ENCODE measurements around the gene LTA. TPM values are rescaled to one million over a fixed set of nuclear protein-coding genes. Genes with fewer than 3 reads are reported as not detected.

The LTA gene
- total and polyA plus RNA-seq, 2 donors (not counting 1 experiment from before 2014, with no cell fraction given): not detected

GRCh38 chr6:31585491-31585890 is 13.4 kb downstream of the LTA start:
- H3K9me3 ChIP-seq (ENCODE audit: control insufficient read depth, insufficient read depth, low read depth, low read length): no peaks in the 10 kb centered on the region
- no peaks in the 10 kb centered on the region for H3K79me2 ChIP-seq (ENCODE audit: control insufficient read depth, insufficient read depth, low read length)
- H3K36me3 ChIP-seq (ENCODE audit: control insufficient read depth, insufficient read depth, low read length): no peaks in the 10 kb centered on the region
- H3K27ac ChIP-seq (ENCODE audit: insufficient read depth, low read length): no peak overlapping the region
- no peak overlapping the region for H3K9ac ChIP-seq (ENCODE audit: insufficient read depth, low read length)
- no peak for DNase-seq (ENCODE audit: low read depth in 2 of 2)
- H3K4me2 ChIP-seq (ENCODE audit: extremely low read depth, insufficient read depth, low read length): no peak overlapping the region
- H3K4me1 ChIP-seq (ENCODE audit: control insufficient read depth, extremely low read depth, insufficient read depth, low read length): no peaks in the 10 kb centered on the region
- H3K27me3 ChIP-seq (ENCODE audit: control insufficient read depth, insufficient read depth, low read length): peaks cover 4% of the 10 kb centered on the region
- H4K20me1 ChIP-seq (ENCODE audit: control insufficient read depth, extremely low read depth, insufficient read depth, low read length): no peaks in the 10 kb centered on the region
- no peak overlapping the region for H2AFZ ChIP-seq (ENCODE audit: low read length)
- TF ChIP-seq EZH2 (IDR thresholded peaks at IDR 0.05; ENCODE audit: low read length, missing control alignments) (no peak), CTCF (conservative IDR thresholded peaks at IDR 0.05 in 1 of 2, IDR thresholded peaks at IDR 0.05 in 1 of 2; ENCODE audit: low read depth in 1 of 2, low read length in 2 of 2) (peak; percentile 20 to 36)
- H3K4me3 ChIP-seq (replicated peaks in 1 of 4; ENCODE audit: control extremely low read depth in 1 of 4, insufficient read depth in 1 of 4, low read depth in 3 of 4, low read length in 4 of 4): no peak overlapping the region

GRCh38 chr6:31586008-31586407 is 13.9 kb downstream of the LTA start, which contains the start of gene LST1:
LST1 (plus strand) TSS chr6:31586277; CDS start chr6:31587300, 1,023 bp downstream.
- no peak within 1 kb of the TSS for H2AFZ ChIP-seq (ENCODE audit: low read length)
- H3K36me3 ChIP-seq (ENCODE audit: control insufficient read depth, insufficient read depth, low read length): no peaks in the 10 kb centered on the region
- no peak within 1 kb of the TSS for H3K4me3 ChIP-seq (replicated peaks in 1 of 4; ENCODE audit: control extremely low read depth in 1 of 4, insufficient read depth in 1 of 4, low read depth in 3 of 4, low read length in 4 of 4)
- no peaks in the 10 kb centered on the region for H4K20me1 ChIP-seq (ENCODE audit: control insufficient read depth, extremely low read depth, insufficient read depth, low read length)
- TF ChIP-seq EZH2 (IDR thresholded peaks at IDR 0.05; ENCODE audit: low read length, missing control alignments) (no peak), CTCF (conservative IDR thresholded peaks at IDR 0.05 in 1 of 2, IDR thresholded peaks at IDR 0.05 in 1 of 2; ENCODE audit: low read depth in 1 of 2, low read length in 2 of 2) (no peak)
- no peak within 1 kb of the TSS for H3K9ac ChIP-seq (ENCODE audit: insufficient read depth, low read length)
- DNase-seq (ENCODE audit: low read depth in 2 of 2): no peak
- H3K4me2 ChIP-seq (ENCODE audit: extremely low read depth, insufficient read depth, low read length): no peak within 1 kb of the TSS
- no peaks in the 10 kb centered on the region for H3K4me1 ChIP-seq (ENCODE audit: control insufficient read depth, extremely low read depth, insufficient read depth, low read length)
- no peaks in the 10 kb centered on the region for H3K9me3 ChIP-seq (ENCODE audit: control insufficient read depth, insufficient read depth, low read depth, low read length)
- no peak within 1 kb of the TSS for H3K27ac ChIP-seq (ENCODE audit: insufficient read depth, low read length)
- H3K27me3 ChIP-seq (ENCODE audit: control insufficient read depth, insufficient read depth, low read length): peaks cover 4% of the 10 kb centered on the region
- H3K79me2 ChIP-seq (ENCODE audit: control insufficient read depth, insufficient read depth, low read length): no peaks in the 10 kb centered on the region

GRCh38 chr6:31586599-31587281 is 14.7 kb downstream of the LTA start:
- Histone ChIP-seq H3K4me1 (ENCODE audit: control insufficient read depth, extremely low read depth, insufficient read depth, low read length) (no peaks in the 10 kb centered on the region), H3K9me3 (ENCODE audit: control insufficient read depth, insufficient read depth, low read depth, low read length) (no peaks in the 10 kb centered on the region), H3K27me3 (ENCODE audit: control insufficient read depth, insufficient read depth, low read length) (peaks cover 4% of the 10 kb centered on the region), H3K27ac (ENCODE audit: insufficient read depth, low read length) (no peak overlapping the region), H3K79me2 (ENCODE audit: control insufficient read depth, insufficient read depth, low read length) (no peaks in the 10 kb centered on the region), H3K4me2 (ENCODE audit: extremely low read depth, insufficient read depth, low read length) (no peak overlapping the region), H3K36me3 (ENCODE audit: control insufficient read depth, insufficient read depth, low read length) (no peaks in the 10 kb centered on the region), H2AFZ (ENCODE audit: low read length) (no peak overlapping the region), H3K4me3 (replicated peaks in 1 of 4; ENCODE audit: control extremely low read depth in 1 of 4, insufficient read depth in 1 of 4, low read depth in 3 of 4, low read length in 4 of 4) (no peak overlapping the region), H4K20me1 (ENCODE audit: control insufficient read depth, extremely low read depth, insufficient read depth, low read length) (no peaks in the 10 kb centered on the region), H3K9ac (ENCODE audit: insufficient read depth, low read length) (no peak overlapping the region)
- TF ChIP-seq EZH2 (IDR thresholded peaks at IDR 0.05; ENCODE audit: low read length, missing control alignments) (no peak), CTCF (conservative IDR thresholded peaks at IDR 0.05 in 1 of 2, IDR thresholded peaks at IDR 0.05 in 1 of 2; ENCODE audit: low read depth in 1 of 2, low read length in 2 of 2) (no peak)
- DNase-seq (ENCODE audit: low read depth in 2 of 2): no peak

Data from fibroblast of lung (primary cell).